ENCODE results near the gene TMEM80.
A peak's percentile ranks its signal among the peaks of the same experiment; 100 is the strongest.

DNA sequence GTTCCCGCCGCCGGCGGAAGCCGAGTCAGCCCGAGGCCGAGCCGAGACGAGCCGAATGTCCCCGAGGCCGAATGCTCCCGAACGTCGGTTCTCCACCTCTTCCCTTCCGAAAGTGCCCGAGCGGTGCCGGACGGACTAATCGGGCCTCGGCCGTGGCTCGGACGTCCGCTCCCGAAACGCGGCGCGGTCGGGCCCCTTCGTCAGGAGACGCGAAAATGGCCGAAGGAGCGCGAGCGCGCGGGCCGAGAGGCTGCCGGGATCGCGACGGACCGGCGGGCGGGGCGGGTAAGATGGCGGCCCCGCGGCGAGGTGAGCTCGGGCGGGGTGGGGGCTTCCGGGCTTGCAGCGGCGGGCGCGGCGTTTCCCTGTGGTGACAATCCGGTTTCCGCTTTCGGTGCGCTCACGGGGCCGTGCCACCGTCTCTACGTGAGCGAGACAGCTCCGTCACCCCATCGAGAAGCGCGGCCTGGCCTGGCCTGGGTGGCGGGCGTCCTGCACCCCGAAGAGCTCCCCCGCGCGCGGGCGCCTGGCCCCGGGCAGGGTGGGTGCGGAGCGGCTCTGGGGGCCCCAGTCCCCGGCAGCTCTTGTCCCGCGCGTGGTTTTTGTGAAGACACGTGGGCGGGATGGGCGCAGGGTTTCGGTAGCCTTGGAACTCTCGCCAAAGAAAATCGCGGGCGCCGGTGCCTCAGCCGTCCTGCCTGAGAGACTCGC, at the start of gene TMEM80:
- TF ChIP-seq POLR2AphosphoS5 (IDR thresholded peaks at IDR 0.05) = peak; percentile 55
- peak in 1 of 4 experiments; percentile 17 for TF ChIP-seq CTCF (IDR thresholded peaks at IDR 0.05)
- peak; percentile 70 to 89 for TF ChIP-seq POLR2A (IDR thresholded peaks at IDR 0.05)
